B cell (primary cell): ENCODE data around the gene SLC7A9. TPM values are rescaled to one million over a fixed set of nuclear protein-coding genes. Genes with fewer than 3 reads are reported as not detected.

Experiments
- ATAC-seq: fragments of 200-7000 bp; cut with Tn5 transposase; one replicate; pipeline ENCODE4 v1.10.0; 2021; ENCODE audit warnings: low read depth, mild to moderate bottlenecking, moderate number of reproducible peaks, moderate library complexity
- CTCF ChIA-PET: fragments of 350-600 bp; sonication (Branson Sonifier 250); formaldehyde crosslinking; loops from one replicate; lab custom pipeline; 2021; ENCODE audit warnings: antibody characterized with exemption, inconsistent platforms; lab: Charles Lee
- POLR2A ChIA-PET: fragments of 350-600 bp; sonication (Branson Sonifier 250); formaldehyde crosslinking; loops from one replicate; lab custom pipeline; 2021; ENCODE audit warnings: antibody characterized with exemption; lab: Charles Lee
- DNase-seq: peaks from one replicate; pipeline ENCODE4 v3.0.0; 2013
- H2AFZ ChIP-seq: 2 replicates; pipeline ENCODE4 v1.6.1; 2012; ENCODE audit warnings: mild to moderate bottlenecking, low read depth, low read length; ENCODE audit not compliant: insufficient read depth, poor library complexity, severe bottlenecking
- H3K27ac ChIP-seq, 2 donors: 1 replicate in 1 of 2; 2 replicates in 1 of 2; pipeline ENCODE4 v1.5.1; 2012 to 2013; ENCODE audit warnings: low read length in 2 of 2, mild to moderate bottlenecking in 2 of 2, moderate library complexity in 1 of 2
- H3K27me3 ChIP-seq, 4 experiments: fragments of 200-600 bp in 1 of 4; sonication (generic) in 1 of 4; replicated peaks in 1 of 4; 1 replicate in 2 of 4; 2 replicates in 2 of 4; pipeline versions ENCODE4 v1.6.1 to v1.7.0; 2013 to 2016; ENCODE audit warnings: low read length in 3 of 4, mild to moderate bottlenecking in 2 of 4, mixed read lengths in 1 of 4, moderate library complexity in 1 of 4; ENCODE audit not compliant: insufficient read depth in 4 of 4, control insufficient read depth in 3 of 4; ENCODE audit errors: control extremely low read depth in 1 of 4
- H3K36me3 ChIP-seq, 2 experiments: replicated peaks in 1 of 2; 1 replicate in 1 of 2; 2 replicates in 1 of 2; pipeline versions ENCODE4 v1.6.1 to v1.7.1; 2013; ENCODE audit warnings: low read length in 1 of 2; ENCODE audit not compliant: insufficient read depth in 2 of 2, control insufficient read depth in 1 of 2; ENCODE audit errors: control extremely low read depth in 1 of 2, extremely low read depth in 1 of 2
- H3K4me1 ChIP-seq, 2 donors: fragments of 200-600 bp in 1 of 2; sonication (generic) in 1 of 2; 1 replicate in 1 of 2; 2 replicates in 1 of 2; pipeline versions ENCODE4 v1.5.1 to v1.6.1; 2013 to 2017; ENCODE audit warnings: low read length in 2 of 2; ENCODE audit not compliant: control insufficient read depth in 2 of 2, insufficient read depth in 2 of 2
- H3K4me2 ChIP-seq: replicated peaks from 2 replicates; pipeline ENCODE3; 2012; ENCODE audit warnings: mild to moderate bottlenecking, low read depth, low read length; ENCODE audit not compliant: poor library complexity, severe bottlenecking
- H3K4me3 ChIP-seq, 5 experiments: fragments of 200-600 bp in 1 of 5; sonication (generic) in 1 of 5; 1 replicate in 3 of 5; 2 replicates in 2 of 5; pipeline versions ENCODE4 v1.5.1 to v1.7.0; 2011 to 2016; ENCODE audit warnings: low read length in 4 of 5, mild to moderate bottlenecking in 4 of 5, low read depth in 2 of 5, control low read depth in 1 of 5, moderate library complexity in 1 of 5; ENCODE audit not compliant: insufficient read depth in 1 of 5; ENCODE audit errors: control extremely low read depth in 1 of 5, extremely low read depth in 1 of 5
- H3K79me2 ChIP-seq: fragments of 200-600 bp; sonication (generic); one replicate; pipeline ENCODE4 v1.6.0; 2016; ENCODE audit warnings: low read length; ENCODE audit not compliant: control insufficient read depth, insufficient read depth
- H3K9ac ChIP-seq: fragments of 200-600 bp; sonication (generic); 2 replicates; pipeline ENCODE4 v1.6.1; 2017; ENCODE audit warnings: mild to moderate bottlenecking, low read length, moderate library complexity
- H3K9me3 ChIP-seq, 3 donors: one replicate each; pipeline versions ENCODE4 v1.6.1 to v1.7.1; 2013; ENCODE audit warnings: low read length in 2 of 3; ENCODE audit not compliant: control insufficient read depth in 2 of 3, insufficient read depth in 1 of 3; ENCODE audit errors: control extremely low read depth in 1 of 3
- H4K20me1 ChIP-seq: 2 replicates; pipeline ENCODE4 v1.6.0; 2012; ENCODE audit warnings: mild to moderate bottlenecking, low read length; ENCODE audit not compliant: insufficient read depth, control insufficient read depth, poor library complexity, severe bottlenecking
- H3K27ac Mint-ChIP-seq: one replicate; pipeline ENCODE4 v1.8.0; 2021; ENCODE audit warnings: mixed read lengths
- H3K27me3 Mint-ChIP-seq: one replicate; pipeline ENCODE4 v1.8.0; 2021; ENCODE audit warnings: mixed read lengths
- H3K4me1 Mint-ChIP-seq: one replicate; pipeline ENCODE4 v1.8.0; 2021; ENCODE audit warnings: mixed read lengths
- H3K4me3 Mint-ChIP-seq: one replicate; pipeline ENCODE4 v1.8.0; 2021; ENCODE audit warnings: mixed read lengths
- H3K9me3 Mint-ChIP-seq: one replicate; pipeline ENCODE4 v1.8.0; 2022; ENCODE audit warnings: mixed read lengths; ENCODE audit not compliant: insufficient read depth
- CTCF ChIP-seq: fragments of 200-600 bp; IDR thresholded peaks from one replicate; pipeline ENCODE4 v1.8.0; 2022; ENCODE audit warnings: antibody characterized with exemption, mild to moderate bottlenecking
- EZH2 ChIP-seq: IDR thresholded peaks from 2 replicates; pipeline ENCODE4 v1.6.1; 2012; ENCODE audit warnings: borderline replicate concordance, low read depth, mild to moderate bottlenecking, moderate library complexity, low read length; ENCODE audit not compliant: insufficient read depth, poor library complexity, severe bottlenecking
- WGBS: methylation state at CpG from one replicate; pipeline ENCODE4 v1.1.5; 2013; ENCODE audit warnings: missing lambda C conversion rate; ENCODE audit not compliant: insufficient coverage; 5-methylcytosine and 5-hydroxymethylcytosine counted together
- intact Hi-C: fragments of 100-400 bp; cut with micrococcal nuclease; formaldehyde crosslinking; loops from one replicate; pipeline ENCODE4 v1.10.0; 2022
- polyA plus RNA-seq: library from polyadenylated mRNA; depleted of rRNA; stranded (reverse); fragments of >200 nt; gene quantifications from 2 replicates; pipeline ENCODE4 v1.2.3, GENCODE V29; 2012
- total RNA-seq, 2 donors: library from RNA; stranded (reverse); fragments of 120-200 nt in 1 of 2; gene quantifications; 1 replicate in 1 of 2; 2 replicates in 1 of 2; pipeline versions ENCODE4 v1.2.3 to v1.2.4, GENCODE V29; 2013 to 2022

The SLC7A9 gene
- total and polyA plus RNA-seq, 2 donors (not counting 1 experiment from before 2014, with no cell fraction given), result 0.19 to 0.62 TPM

- Mint-ChIP-seq H3K27ac (no peak overlapping the region), H3K9me3 (no peaks in the 10 kb centered on the region), H3K27me3 (no peaks in the 10 kb centered on the region), H3K4me3 (no peak overlapping the region), H3K4me1 (no peaks in the 10 kb centered on the region)
- intact Hi-C loops, result no loop called here
- 97% methylated on average over 8 of the region's 8 CpGs for WGBS
- H4K20me1 ChIP-seq, result no peaks in the 10 kb centered on the region
- H3K27ac ChIP-seq, result no peak overlapping the region
- H3K4me1 ChIP-seq, result no peaks in the 10 kb centered on the region
- no peak overlapping the region for H3K4me2 ChIP-seq
- no peaks in the 10 kb centered on the region for H3K79me2 ChIP-seq
- TF ChIP-seq EZH2 (no peak), CTCF (no peak)
- ChIA-PET CTCF (no interaction called here), POLR2A (no interaction called here)
- DNase-seq (no peak), ATAC-seq (no peak)
- no peak overlapping the region for H2AFZ ChIP-seq
- H3K9me3 ChIP-seq, result peaks cover 0 to 2% (median 0%) of the 10 kb centered on the region in 3 donors
- H3K4me3 ChIP-seq, result no peak overlapping the region
- no peaks in the 10 kb centered on the region for H3K27me3 ChIP-seq
- no peak overlapping the region for H3K9ac ChIP-seq
- H3K36me3 ChIP-seq, result no peaks in the 10 kb centered on the region
These were observed 10.2 kb upstream of the SLC7A9 start for GRCh38 chr19:32879741-32880140.

GRCh38 chr19:32878988-32879387, 9.4 kb upstream of the SLC7A9 start:
- Histone ChIP-seq H3K9ac (no peak overlapping the region), H3K27ac (no peak overlapping the region), H3K9me3 (peaks cover 0 to 2% (median 0%) of the 10 kb centered on the region in 3 donors), H3K4me1 (no peaks in the 10 kb centered on the region), H3K27me3 (no peaks in the 10 kb centered on the region), H4K20me1 (no peaks in the 10 kb centered on the region), H3K36me3 (no peaks in the 10 kb centered on the region), H3K4me3 (no peak overlapping the region), H3K79me2 (no peaks in the 10 kb centered on the region), H2AFZ (no peak overlapping the region), H3K4me2 (no peak overlapping the region)
- ChIA-PET CTCF (no interaction called here), POLR2A (no interaction called here)
- ATAC-seq (no peak), DNase-seq (no peak)
- H3K9me3 Mint-ChIP-seq, result no peaks in the 10 kb centered on the region
- H3K4me1 Mint-ChIP-seq, result no peaks in the 10 kb centered on the region
- no peak overlapping the region for H3K4me3 Mint-ChIP-seq
- no peaks in the 10 kb centered on the region for H3K27me3 Mint-ChIP-seq
- no peak overlapping the region for H3K27ac Mint-ChIP-seq
- intact Hi-C loops, result no loop called here
- WGBS, result 97% methylated on average over 7 of the region's 12 CpGs
- TF ChIP-seq CTCF (no peak), EZH2 (no peak)
